H54 (cell line): ENCODE data around the gene STUB1.

Experiments used
- DNase-seq: peaks from one replicate; pipeline ENCODE4 v3.0.0; 2011; ENCODE audit warnings: low spot score, mixed read lengths; ENCODE audit not compliant: insufficient read length
- FAIRE-seq: peaks from 3 replicates; lab custom pipeline; 2011; peaks lifted over from hg19 to GRCh38; lab: Jason Lieb, UNC
- POLR2A ChIP-seq: IDR thresholded peaks from 2 replicates; pipeline ENCODE4 v1.6.1; 2011; ENCODE audit warnings: low read depth, mild to moderate bottlenecking, low read length

Gene STUB1

GRCh38 chr16:710500-711075, 30.4 kb downstream of the STUB1 start:
- DNase-seq (no peak), FAIRE-seq (no peak)
- no peak for TF ChIP-seq POLR2A

GRCh38 chr16:711084-711483, 30.9 kb downstream of the STUB1 start:
- no peak for TF ChIP-seq POLR2A
- FAIRE-seq = no peak
- no peak for DNase-seq

GRCh38 chr16:711548-712320, 31.5 kb downstream of the STUB1 start:
- FAIRE-seq (no peak), DNase-seq (peak; percentile 93)
- no peak for TF ChIP-seq POLR2A

GRCh38 chr16:712740-713250, 32.6 kb downstream of the STUB1 start:
- DNase-seq = peak; percentile 96
- FAIRE-seq = peak; percentile 93

GRCh38 chr16:714079-714478, 33.9 kb downstream of the STUB1 start:
- TF ChIP-seq POLR2A = no peak
- FAIRE-seq (no peak), DNase-seq (no peak)

- DNase-seq (peak; percentile 93), FAIRE-seq (no peak)
- TF ChIP-seq POLR2A = 0 out of 2 replicates have a peak, but pooled peaks have one; percentile 16
Observed at GRCh38 chr16:714558-715476, 34.6 kb downstream of the STUB1 start, which contains the start of gene METRN. METRN (plus strand) TSS chr16:715118; CDS start chr16:715290, 172 bp downstream.

GRCh38 chr16:715477-716199, 35.4 kb downstream of the STUB1 start:
- no peak for DNase-seq
- no peak for TF ChIP-seq POLR2A
- FAIRE-seq = no peak

GRCh38 chr16:716200-716568, 36.0 kb downstream of the STUB1 start:
- DNase-seq = peak; percentile 85
- FAIRE-seq = no peak
- no peak for TF ChIP-seq POLR2A

- DNase-seq = no peak
- no peak for FAIRE-seq
- TF ChIP-seq POLR2A = no peak
Observed at GRCh38 chr16:716768-717325, 36.6 kb downstream of the STUB1 start.

- DNase-seq (no peak), FAIRE-seq (no peak)
- no peak for TF ChIP-seq POLR2A
Observed at GRCh38 chr16:717450-718245, 37.4 kb downstream of the STUB1 start.

GRCh38 chr16:718389-718788, 38.2 kb downstream of the STUB1 start:
- no peak for TF ChIP-seq POLR2A
- DNase-seq (no peak), FAIRE-seq (no peak)

- no peak for TF ChIP-seq POLR2A
- FAIRE-seq (no peak), DNase-seq (no peak)
Observed at GRCh38 chr16:718922-719321, 38.7 kb downstream of the STUB1 start.
